ENCODE results near the gene DLG2.
A peak's percentile ranks its signal among the peaks of the same experiment; 100 is the strongest.

The DLG2 gene

GRCh38 chr11:85028329-85029101 is 598.6 kb downstream of the DLG2 start:
- H3K27ac ChIP-seq: no peak overlapping the region
- no peak for TF ChIP-seq ZFX (IDR thresholded peaks at IDR 0.05; ENCODE audit: borderline replicate concordance)

- H3K27ac ChIP-seq: no peak overlapping the region
- TF ChIP-seq ZFX (IDR thresholded peaks at IDR 0.05; ENCODE audit: borderline replicate concordance) (no peak), CTCF (IDR thresholded peaks at IDR 0.05) (no peak)
Measured at GRCh38 chr11:85027346-85027745, 599.8 kb downstream of the DLG2 start.

- no peak overlapping the region for H3K27ac ChIP-seq
- no peak for TF ChIP-seq ZFX (IDR thresholded peaks at IDR 0.05; ENCODE audit: borderline replicate concordance)
- TF ChIP-seq CTCF (IDR thresholded peaks at IDR 0.05): no peak
Measured at GRCh38 chr11:85021058-85021457, 606.1 kb downstream of the DLG2 start.

GRCh38 chr11:84993386-84993785 is 633.8 kb downstream of the DLG2 start:
- peak; percentile 80 for TF ChIP-seq CTCF (IDR thresholded peaks at IDR 0.05)
- no peak for TF ChIP-seq ZFX (IDR thresholded peaks at IDR 0.05; ENCODE audit: borderline replicate concordance)

GRCh38 chr11:84990141-84990540 is 637.0 kb downstream of the DLG2 start:
- H3K27ac ChIP-seq: no peak overlapping the region
- TF ChIP-seq CTCF (IDR thresholded peaks at IDR 0.05): no peak
- no peak for TF ChIP-seq ZFX (IDR thresholded peaks at IDR 0.05; ENCODE audit: borderline replicate concordance)

More at GRCh38 chr11:84993386-84993785, 633.8 kb downstream of the DLG2 start:
- peak overlapping the region; percentile 35 for H3K27ac ChIP-seq

GRCh38 chr11:84987686-84988187 is 639.4 kb downstream of the DLG2 start:
- H3K27ac ChIP-seq: peak overlapping the region; percentile 71

- no peak for TF ChIP-seq CTCF (IDR thresholded peaks at IDR 0.05)
- no peak for TF ChIP-seq ZFX (IDR thresholded peaks at IDR 0.05; ENCODE audit: borderline replicate concordance)
- H3K27ac ChIP-seq: no peak overlapping the region
Measured at GRCh38 chr11:84981301-84981700, 645.8 kb downstream of the DLG2 start.

GRCh38 chr11:84969103-84969502 is 658.0 kb downstream of the DLG2 start:
- no peak overlapping the region for H3K27ac ChIP-seq
- no peak for TF ChIP-seq ZFX (IDR thresholded peaks at IDR 0.05; ENCODE audit: borderline replicate concordance)
- no peak for TF ChIP-seq CTCF (IDR thresholded peaks at IDR 0.05)

Data from 22Rv1 (cell line).